HEK293 (cell line): ENCODE results near the gene METTL24.

Experiments
- CTCF ChIA-PET: fragments of 350-600 bp; formaldehyde crosslinking; extraction: SDS; loops from one replicate; lab custom pipeline; 2021; ENCODE audit warnings: antibody characterized with exemption; lab: Yijun Ruan, JAX
- POLR2A ChIA-PET: fragments of 300-600 bp; formaldehyde crosslinking; extraction: SDS; loops from one replicate; lab custom pipeline; 2020; ENCODE audit warnings: antibody characterized with exemption, inconsistent platforms; lab: Yijun Ruan, JAX
- H3K27ac ChIP-seq: fragments of 200-500 bp; sonication (Bioruptor generic); 2 replicates; pipeline ENCODE4 v1.5.1; 2014; ENCODE audit warnings: low read depth, low read length, control low read depth, inconsistent platforms; ENCODE audit errors: extremely low read depth
- H3K36me3 ChIP-seq, 2 experiments: fragments of 200-500 bp in 1 of 2; sonication (Bioruptor generic) in 1 of 2; 1 replicate in 1 of 2; 2 replicates in 1 of 2; pipeline ENCODE4 v1.5.1; 2014 to 2017; ENCODE audit warnings: inconsistent platforms in 2 of 2, low read length in 2 of 2; ENCODE audit not compliant: control insufficient read depth in 2 of 2, insufficient read depth in 1 of 2
- H3K4me1 ChIP-seq: fragments of 200-500 bp; sonication (Bioruptor generic); 2 replicates; pipeline ENCODE4 v1.5.1; 2014; ENCODE audit warnings: mild to moderate bottlenecking, low read length, inconsistent platforms; ENCODE audit not compliant: control insufficient read depth, insufficient read depth
- H3K4me3 ChIP-seq: 2 replicates; pipeline ENCODE4 v1.5.1; 2011; ENCODE audit warnings: low read depth, mild to moderate bottlenecking, control low read depth, low read length, moderate library complexity
- H3K9me3 ChIP-seq: fragments of 200-500 bp; sonication (Bioruptor generic); 2 replicates; pipeline ENCODE4 v1.5.1; 2014; ENCODE audit warnings: low read depth, low read length, inconsistent platforms; ENCODE audit not compliant: control insufficient read depth, insufficient read depth
- ATF2 ChIP-seq: fragments of 450-650 bp; formaldehyde crosslinking; IDR thresholded peaks from 2 replicates; pipeline ENCODE4 v1.5.1; 2016; ENCODE audit warnings: missing biosample characterization, missing genetic modification characterization, low read depth
- GFI1B ChIP-seq: fragments of 450-650 bp; formaldehyde crosslinking; IDR thresholded peaks from 2 replicates; pipeline ENCODE4 v1.5.1; 2016; ENCODE audit warnings: missing biosample characterization, missing genetic modification characterization
- GLI4 ChIP-seq: fragments of 450-650 bp; formaldehyde crosslinking; IDR thresholded peaks from 2 replicates; pipeline ENCODE4 v1.5.1; 2016; ENCODE audit warnings: missing biosample characterization, missing genetic modification characterization
- GLIS2 ChIP-seq: fragments of 450-650 bp; formaldehyde crosslinking; IDR thresholded peaks from 2 replicates; pipeline ENCODE4 v1.5.1; 2016; ENCODE audit warnings: missing biosample characterization, missing genetic modification characterization
- KLF10 ChIP-seq: fragments of 450-650 bp; IDR thresholded peaks from 2 replicates; pipeline ENCODE4 v1.5.1; 2018; ENCODE audit warnings: missing biosample characterization, mild to moderate bottlenecking, missing genetic modification characterization
- SP7 ChIP-seq: fragments of 450-650 bp; formaldehyde crosslinking; IDR thresholded peaks from 2 replicates; pipeline ENCODE4 v1.5.1; 2016; ENCODE audit warnings: missing biosample characterization, missing genetic modification characterization
- ZFP3 ChIP-seq: fragments of 450-650 bp; formaldehyde crosslinking; IDR thresholded peaks from 2 replicates; pipeline ENCODE4 v1.5.1; 2016; ENCODE audit warnings: low read depth, missing biosample characterization, missing genetic modification characterization
- ZNF133 ChIP-seq: fragments of 450-650 bp; formaldehyde crosslinking; IDR thresholded peaks from 2 replicates; pipeline ENCODE4 v1.5.1; 2016; ENCODE audit warnings: missing biosample characterization, missing genetic modification characterization
- ZNF266 ChIP-seq: fragments of 450-650 bp; formaldehyde crosslinking; IDR thresholded peaks from 2 replicates; pipeline ENCODE4 v1.5.1; 2016; ENCODE audit warnings: missing biosample characterization, missing genetic modification characterization, low read depth
- ZNF366 ChIP-seq: fragments of 450-650 bp; formaldehyde crosslinking; conservative IDR thresholded peaks from 2 replicates; pipeline ENCODE4 v1.5.1; 2016; ENCODE audit warnings: missing biosample characterization, missing genetic modification characterization
- ZNF433 ChIP-seq: fragments of 450-650 bp; formaldehyde crosslinking; IDR thresholded peaks from 2 replicates; pipeline ENCODE4 v1.5.1; 2016; ENCODE audit warnings: missing biosample characterization, missing genetic modification characterization, low read depth
- ZNF692 ChIP-seq: fragments of 450-650 bp; formaldehyde crosslinking; IDR thresholded peaks from 2 replicates; pipeline ENCODE4 v1.5.1; 2016; ENCODE audit warnings: missing biosample characterization, missing genetic modification characterization
- ZXDB ChIP-seq: fragments of 450-650 bp; formaldehyde crosslinking; IDR thresholded peaks from 2 replicates; pipeline ENCODE4 v1.5.1; 2016; ENCODE audit warnings: missing biosample characterization, missing genetic modification characterization
- TF ChIP-seq, protein P1 (sequence below): fragments of 450-650 bp; formaldehyde crosslinking; IDR thresholded peaks from 2 replicates; pipeline ENCODE4 v1.5.1; 2016; ENCODE audit warnings: missing biosample characterization, missing genetic modification characterization
- TF ChIP-seq, protein P2 (sequence below): fragments of 450-650 bp; formaldehyde crosslinking; IDR thresholded peaks from 2 replicates; pipeline ENCODE4 v1.5.1; 2016; ENCODE audit warnings: missing biosample characterization, missing genetic modification characterization

METTL24 gene

GRCh38 chr6:110322874-110323242 lies 35.3 kb downstream of the METTL24 start (continued):
- TF ChIP-seq, protein P1, sequence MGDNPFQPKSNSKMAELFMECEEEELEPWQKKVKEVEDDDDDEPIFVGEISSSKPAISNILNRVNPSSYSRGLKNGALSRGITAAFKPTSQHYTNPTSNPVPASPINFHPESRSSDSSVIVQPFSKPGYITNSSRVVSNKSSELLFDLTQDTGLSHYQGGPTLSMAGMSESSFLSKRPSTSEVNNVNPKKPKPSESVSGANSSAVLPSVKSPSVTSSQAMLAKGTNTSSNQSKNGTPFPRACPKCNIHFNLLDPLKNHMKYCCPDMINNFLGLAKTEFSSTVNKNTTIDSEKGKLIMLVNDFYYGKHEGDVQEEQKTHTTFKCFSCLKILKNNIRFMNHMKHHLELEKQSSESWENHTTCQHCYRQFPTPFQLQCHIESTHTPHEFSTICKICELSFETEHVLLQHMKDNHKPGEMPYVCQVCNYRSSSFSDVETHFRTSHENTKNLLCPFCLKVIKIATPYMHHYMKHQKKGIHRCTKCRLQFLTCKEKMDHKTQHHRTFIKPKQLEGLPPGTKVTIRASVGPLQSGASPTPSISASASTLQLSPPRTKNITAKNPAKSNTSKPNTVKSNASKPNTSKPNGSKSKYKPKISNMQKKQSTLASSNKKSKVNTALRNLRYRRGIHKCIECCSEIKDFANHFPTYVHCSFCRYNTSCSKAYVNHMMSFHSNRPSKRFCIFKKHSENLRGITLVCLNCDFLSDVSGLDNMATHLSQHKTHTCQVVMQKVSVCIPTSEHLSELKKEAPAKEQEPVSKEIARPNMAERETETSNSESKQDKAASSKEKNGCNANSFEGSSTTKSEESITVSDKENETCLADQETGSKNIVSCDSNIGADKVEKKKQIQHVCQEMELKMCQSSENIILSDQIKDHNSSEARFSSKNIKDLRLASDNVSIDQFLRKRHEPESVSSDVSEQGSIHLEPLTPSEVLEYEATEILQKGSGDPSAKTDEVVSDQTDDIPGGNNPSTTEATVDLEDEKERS (tag by site-specific recombination): no peak
- TF ChIP-seq ZNF433 (tag by site-specific recombination) (no peak), ZFP3 (tag by site-specific recombination) (no peak), ZNF266 (tag by site-specific recombination) (no peak), GLI4 (tag by site-specific recombination) (no peak), ZNF133 (tag by site-specific recombination) (no peak), SP7 (tag by site-specific recombination) (no peak)
- TF ChIP-seq, protein P2, sequence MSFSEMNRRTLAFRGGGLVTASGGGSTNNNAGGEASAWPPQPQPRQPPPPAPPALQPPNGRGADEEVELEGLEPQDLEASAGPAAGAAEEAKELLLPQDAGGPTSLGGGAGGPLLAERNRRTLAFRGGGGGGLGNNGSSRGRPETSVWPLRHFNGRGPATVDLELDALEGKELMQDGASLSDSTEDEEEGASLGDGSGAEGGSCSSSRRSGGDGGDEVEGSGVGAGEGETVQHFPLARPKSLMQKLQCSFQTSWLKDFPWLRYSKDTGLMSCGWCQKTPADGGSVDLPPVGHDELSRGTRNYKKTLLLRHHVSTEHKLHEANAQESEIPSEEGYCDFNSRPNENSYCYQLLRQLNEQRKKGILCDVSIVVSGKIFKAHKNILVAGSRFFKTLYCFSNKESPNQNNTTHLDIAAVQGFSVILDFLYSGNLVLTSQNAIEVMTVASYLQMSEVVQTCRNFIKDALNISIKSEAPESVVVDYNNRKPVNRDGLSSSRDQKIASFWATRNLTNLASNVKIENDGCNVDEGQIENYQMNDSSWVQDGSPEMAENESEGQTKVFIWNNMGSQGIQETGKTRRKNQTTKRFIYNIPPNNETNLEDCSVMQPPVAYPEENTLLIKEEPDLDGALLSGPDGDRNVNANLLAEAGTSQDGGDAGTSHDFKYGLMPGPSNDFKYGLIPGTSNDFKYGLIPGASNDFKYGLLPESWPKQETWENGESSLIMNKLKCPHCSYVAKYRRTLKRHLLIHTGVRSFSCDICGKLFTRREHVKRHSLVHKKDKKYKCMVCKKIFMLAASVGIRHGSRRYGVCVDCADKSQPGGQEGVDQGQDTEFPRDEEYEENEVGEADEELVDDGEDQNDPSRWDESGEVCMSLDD (tag by site-specific recombination): no peak

- no peaks in the 10 kb centered on the region; the same call in 1 of the 2 replicates for H3K4me1 ChIP-seq
- no peaks in the 10 kb centered on the region for H3K9me3 ChIP-seq
- CTCF ChIA-PET: no interaction called here
- TF ChIP-seq ZNF692: no peak
- no peak for TF ChIP-seq GLIS2 (tag by site-specific recombination)
- TF ChIP-seq ATF2 (tag by site-specific recombination): no peak
- no peak for TF ChIP-seq ZNF366 (tag by site-specific recombination)
- no peak for TF ChIP-seq KLF10 (tag by site-specific recombination)
- H3K36me3 ChIP-seq: no peaks in the 10 kb centered on the region
- no peak overlapping the region for H3K4me3 ChIP-seq
- no peak overlapping the region for H3K27ac ChIP-seq
- POLR2A ChIA-PET: no interaction called here
These were observed 35.8 kb downstream of the METTL24 start for GRCh38 chr6:110322151-110322873.

DNA sequence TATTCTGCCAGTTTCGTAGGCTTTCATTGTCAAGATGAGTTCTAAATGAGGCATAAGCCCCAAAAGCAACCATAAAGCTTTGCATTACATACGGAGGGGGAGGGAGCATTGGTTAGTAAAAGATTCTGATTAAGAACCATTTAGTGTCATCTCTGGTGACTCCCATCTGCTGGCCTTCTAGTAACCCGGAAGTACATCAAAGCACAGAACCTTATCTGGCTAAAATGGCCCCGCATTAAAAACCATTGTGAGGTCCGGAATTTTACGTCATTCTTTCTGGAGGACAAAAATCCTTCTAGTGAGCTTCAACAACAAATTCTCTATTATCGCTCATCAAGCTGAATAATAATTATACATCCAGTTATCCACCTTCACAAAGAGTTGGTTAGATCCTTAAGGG lies 37.8 kb downstream of the METTL24 start:
- POLR2A ChIA-PET: no interaction called here
- CTCF ChIA-PET: interaction anchor here (0.6 to 0.9 kb wide), 3 partner anchors 28 to 891 kb away, joined by 3 read pairs; no protein-coding TSS in a partner anchor
- Histone ChIP-seq H3K9me3 (no peaks in the 10 kb centered on the region), H3K4me3 (no peak overlapping the region), H3K36me3 (no peaks in the 10 kb centered on the region), H3K27ac (no peak overlapping the region), H3K4me1 (peaks cover 3% of the 10 kb centered on the region)
- no peak for TF ChIP-seq ZXDB (tag by site-specific recombination)
- TF ChIP-seq GFI1B: no peak
